Large intestine (tissue), 3 donors: ENCODE measurements around the gene FUS. TPM values are rescaled to one million over a fixed set of nuclear protein-coding genes. Genes with fewer than 3 reads are reported as not detected.
"Not testable (repeated sequence)": the region's sequence is repeated elsewhere in the genome, so short reads cannot be mapped to it uniquely, and the experiment has no call there.

ENCODE experiments used
- DNase-seq, 2 donors: peaks; one replicate each; pipeline versions ENCODE4 v3.0.0 to v3.0.0-alpha.2; 2013
- H3K27ac ChIP-seq: one replicate; pipeline ENCODE4 v1.5.1; 2013; ENCODE audit warnings: low read length
- H3K27me3 ChIP-seq: 2 replicates; pipeline ENCODE4 v1.6.1; 2013; ENCODE audit warnings: low read length; ENCODE audit not compliant: control insufficient read depth, insufficient read depth
- H3K36me3 ChIP-seq: 2 replicates; pipeline ENCODE4 v1.6.1; 2013; ENCODE audit warnings: low read length; ENCODE audit not compliant: control insufficient read depth, insufficient read depth
- H3K4me1 ChIP-seq: one replicate; pipeline ENCODE4 v1.6.1; 2013; ENCODE audit warnings: low read length; ENCODE audit not compliant: control insufficient read depth, insufficient read depth
- H3K4me3 ChIP-seq: one replicate; pipeline ENCODE4 v1.5.1; 2013; ENCODE audit warnings: low read length
- H3K9me3 ChIP-seq: one replicate; pipeline ENCODE4 v1.6.1; 2013; ENCODE audit warnings: mild to moderate bottlenecking, low read depth, low read length, moderate library complexity; ENCODE audit not compliant: control insufficient read depth
- WGBS: methylation state at CpG from one replicate; pipeline ENCODE4 v1.1.5; 2013; ENCODE audit warnings: low lambda C conversion rate; ENCODE audit not compliant: insufficient coverage; 5-methylcytosine and 5-hydroxymethylcytosine counted together
- polyA plus RNA-seq: library from polyadenylated mRNA; unstranded; fragments of 120-200 nt; gene quantifications from one replicate; pipeline ENCODE4 v1.2.1, GENCODE V29; 2013

Gene FUS
- polyA plus RNA-seq, 1 donor, result 494 TPM

GRCh38 chr16:31192856-31193642 is 13.1 kb downstream of the FUS start:
- no peak overlapping the region for H3K27ac ChIP-seq
- no peaks in the 10 kb centered on the region for H3K27me3 ChIP-seq
- H3K4me3 ChIP-seq, result no peak overlapping the region
- WGBS, result 100% methylated on average over 1 of the region's 16 CpGs
- peaks cover 89% of the 10 kb centered on the region for H3K36me3 ChIP-seq
- H3K4me1 ChIP-seq, result no peaks in the 10 kb centered on the region
- no peaks in the 10 kb centered on the region for H3K9me3 ChIP-seq
- DNase-seq, result no peak

- H3K9me3 ChIP-seq, result no peaks in the 10 kb centered on the region
- H3K27ac ChIP-seq, result no peak overlapping the region
- H3K36me3 ChIP-seq, result peaks cover 85% of the 10 kb centered on the region
- H3K4me1 ChIP-seq, result no peaks in the 10 kb centered on the region
- H3K27me3 ChIP-seq, result no peaks in the 10 kb centered on the region
- DNase-seq, result no peak
- WGBS, result no CpG with 5 or more reads among the region's 2 CpGs
- H3K4me3 ChIP-seq, result no peak overlapping the region
Observed at GRCh38 chr16:31193874-31194273, 13.9 kb downstream of the FUS start.

- 100% methylated on average over 2 of the region's 7 CpGs for WGBS
- DNase-seq, result no peak
- Histone ChIP-seq H3K9me3 (no peaks in the 10 kb centered on the region), H3K4me1 (peaks cover 1% of the 10 kb centered on the region), H3K27ac (no peak overlapping the region), H3K4me3 (no peak overlapping the region), H3K36me3 (peaks cover 79% of the 10 kb centered on the region), H3K27me3 (no peaks in the 10 kb centered on the region)
Observed at GRCh38 chr16:31194898-31195297, 15.0 kb downstream of the FUS start.

- H3K4me1 ChIP-seq, result peaks cover 10% of the 10 kb centered on the region
- not testable (repeated sequence) for DNase-seq, H3K9me3 ChIP-seq, H3K27ac ChIP-seq, H3K27me3 ChIP-seq, H3K4me3 ChIP-seq
- peaks cover 69% of the 10 kb centered on the region for H3K36me3 ChIP-seq
- no CpG with 5 or more reads among the region's 11 CpGs for WGBS
Observed at GRCh38 chr16:31195861-31196260, 15.9 kb downstream of the FUS start.

GRCh38 chr16:31196324-31197088 is 16.6 kb downstream of the FUS start:
- Histone ChIP-seq H3K9me3 (no peaks in the 10 kb centered on the region), H3K27me3 (no peaks in the 10 kb centered on the region), H3K4me3 (no peak overlapping the region), H3K4me1 (peaks cover 16% of the 10 kb centered on the region), H3K36me3 (peaks cover 63% of the 10 kb centered on the region), H3K27ac (no peak overlapping the region)
- no peak for DNase-seq
- 100% methylated on average over 2 of the region's 17 CpGs for WGBS

GRCh38 chr16:31198207-31198882 is 18.4 kb downstream of the FUS start:
- H3K4me3 ChIP-seq, result no peak overlapping the region
- H3K9me3 ChIP-seq, result no peaks in the 10 kb centered on the region
- H3K36me3 ChIP-seq, result peaks cover 44% of the 10 kb centered on the region
- DNase-seq, result no peak
- 100% methylated on average over 1 of the region's 7 CpGs for whole genome bisulfite sequencing
- H3K27ac ChIP-seq, result no peak overlapping the region
- H3K4me1 ChIP-seq, result peaks cover 22% of the 10 kb centered on the region
- H3K27me3 ChIP-seq, result no peaks in the 10 kb centered on the region

- Histone ChIP-seq H3K27ac (no peak overlapping the region), H3K36me3 (peaks cover 33% of the 10 kb centered on the region)
- no CpG with 5 or more reads among the region's 5 CpGs for whole genome bisulfite sequencing
Observed at GRCh38 chr16:31199430-31200041, 19.6 kb downstream of the FUS start.

GRCh38 chr16:31200111-31200510 is 20.2 kb downstream of the FUS start:
- not testable (repeated sequence) for H3K4me3 ChIP-seq, H3K27ac ChIP-seq, H3K9me3 ChIP-seq, H3K27me3 ChIP-seq, DNase-seq
- peaks cover 22% of the 10 kb centered on the region for H3K4me1 ChIP-seq
- peaks cover 28% of the 10 kb centered on the region for H3K36me3 ChIP-seq
- no CpG with 5 or more reads among the region's 8 CpGs for WGBS

More at GRCh38 chr16:31199430-31200041, 19.6 kb downstream of the FUS start:
- Histone ChIP-seq H3K9me3 (no peaks in the 10 kb centered on the region), H3K4me1 (peaks cover 22% of the 10 kb centered on the region), H3K4me3 (no peak overlapping the region), H3K27me3 (no peaks in the 10 kb centered on the region)
- DNase-seq, result no peak

- peak overlapping the region; percentile 16 for H3K27ac ChIP-seq
- peak in 1 of 2 donors; percentile 53 for DNase-seq
- no CpG with 5 or more reads among the region's 8 CpGs for WGBS
- no peaks in the 10 kb centered on the region for H3K9me3 ChIP-seq
- peak overlapping the region; percentile 65 for H3K4me3 ChIP-seq
- H3K4me1 ChIP-seq, result peaks cover 22% of the 10 kb centered on the region
- H3K27me3 ChIP-seq, result no peaks in the 10 kb centered on the region
- H3K36me3 ChIP-seq, result peaks cover 19% of the 10 kb centered on the region
Observed at GRCh38 chr16:31200821-31201568, 21.1 kb downstream of the FUS start.
